MCF 10A (cell line): ENCODE results near the gene C11orf21. TPM values are rescaled to one million over a fixed set of nuclear protein-coding genes. Genes with fewer than 3 reads are reported as not detected.

Experiments used
- BruUV-seq: library from RNA; stranded (reverse); fragments of 400-500 nt; replicated peaks from 2 replicates; lab custom pipeline; 2021; lab: Mats Ljungman, UMichigan
- CTCF ChIA-PET: fragments of 300-600 bp; sonication (Branson Sonifier 250); formaldehyde crosslinking; extraction: SDS; loops from one replicate; lab custom pipeline; 2021; ENCODE audit warnings: antibody characterized with exemption, inconsistent platforms; lab: Yijun Ruan, JAX
- POLR2A ChIA-PET: fragments of 300-600, 350-650 bp; sonication (Branson Sonifier 250); formaldehyde crosslinking; extraction: SDS; loops from one replicate; lab custom pipeline; 2020; ENCODE audit warnings: antibody characterized with exemption, inconsistent platforms; lab: Yijun Ruan, JAX
- DNase-seq: peaks from one replicate; pipeline ENCODE4 v3.0.0-alpha.2; 2018; ENCODE audit not compliant: unreplicated experiment
- H3K27ac Mint-ChIP-seq: one replicate; pipeline ENCODE4 v1.8.0; 2022; ENCODE audit warnings: mild to moderate bottlenecking, low read depth, mixed read lengths; ENCODE audit not compliant: unreplicated experiment
- H3K27me3 Mint-ChIP-seq: one replicate; pipeline ENCODE4 v1.8.0; 2022; ENCODE audit warnings: mixed read lengths; ENCODE audit not compliant: insufficient read depth, unreplicated experiment
- H3K36me3 Mint-ChIP-seq: one replicate; pipeline ENCODE4 v1.8.0; 2022; ENCODE audit warnings: mild to moderate bottlenecking, moderate library complexity, mixed read lengths; ENCODE audit not compliant: insufficient read depth, unreplicated experiment
- H3K4me1 Mint-ChIP-seq: one replicate; pipeline ENCODE4 v1.8.0; 2022; ENCODE audit warnings: mixed read lengths; ENCODE audit not compliant: insufficient read depth, unreplicated experiment
- H3K4me3 Mint-ChIP-seq: one replicate; pipeline ENCODE4 v1.8.0; 2022; ENCODE audit warnings: mild to moderate bottlenecking, moderate library complexity, mixed read lengths; ENCODE audit not compliant: unreplicated experiment
- H3K9me3 Mint-ChIP-seq: one replicate; pipeline ENCODE4 v1.8.0; 2022; ENCODE audit warnings: mixed read lengths; ENCODE audit not compliant: unreplicated experiment
- intact Hi-C: fragments of 100-400 bp; cut with micrococcal nuclease; formaldehyde crosslinking; loops from 2 replicates; pipeline ENCODE4 v1.14.1; 2022
- total RNA-seq: library from RNA; stranded (reverse); gene quantifications from 2 replicates; pipeline ENCODE4 v1.2.3, GENCODE V29; 2022
- TF ChIP-seq, protein P1 (sequence below): fragments of 200-600 bp; IDR thresholded peaks from one replicate; pipeline ENCODE4 v1.8.0; 2022; ENCODE audit warnings: antibody characterized with exemption, mild to moderate bottlenecking; ENCODE audit not compliant: unreplicated experiment

The C11orf21 gene
- total RNA-seq, 1 experiment from 2014 or later = not detected

DNA sequence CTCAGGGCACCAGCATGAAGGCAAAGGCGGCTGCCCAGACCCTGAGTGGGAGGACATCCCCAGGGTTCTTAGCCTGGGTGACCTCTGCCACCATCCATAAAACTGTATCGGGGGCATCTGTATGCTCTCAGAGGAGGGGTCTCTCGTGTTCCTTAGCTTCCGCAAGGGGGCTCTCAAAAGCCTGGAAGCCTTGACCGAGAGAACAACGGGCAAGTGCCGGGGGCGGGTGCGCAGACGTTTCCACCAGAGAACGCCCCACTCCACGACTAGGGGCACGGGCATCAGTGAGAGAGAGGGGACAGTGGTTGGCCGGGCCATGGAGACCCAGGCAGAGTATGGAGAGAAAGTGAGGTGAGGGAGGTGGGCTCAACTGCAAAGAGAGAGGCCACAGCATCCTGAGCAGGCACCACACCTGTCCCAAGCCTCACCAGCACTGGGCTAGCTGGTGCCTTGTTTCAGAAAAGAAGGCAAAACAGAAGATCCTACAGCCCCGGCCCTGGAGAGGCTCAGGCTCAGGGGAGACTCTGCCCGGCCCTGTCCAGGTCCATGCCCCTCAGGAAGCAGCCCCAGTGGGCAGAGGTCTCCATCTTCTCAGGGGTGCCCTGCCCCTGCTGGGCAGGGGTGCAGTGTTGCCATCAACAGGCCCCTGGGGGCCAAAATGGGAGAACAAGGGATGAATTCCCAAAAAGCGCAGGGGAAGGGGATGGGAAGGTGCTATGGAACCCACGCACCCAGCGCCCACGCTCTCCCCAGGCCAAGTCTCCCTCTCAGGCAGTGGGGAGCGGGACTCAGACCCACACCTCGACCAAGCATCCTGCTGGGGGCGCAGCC is 6.0 kb upstream of the C11orf21 start:
- Mint-ChIP-seq H3K4me1 (peaks cover 7% of the 10 kb centered on the region), H3K27me3 (no peaks in the 10 kb centered on the region), H3K27ac (no peak overlapping the region), H3K36me3 (no peaks in the 10 kb centered on the region), H3K4me3 (no peak overlapping the region), H3K9me3 (no peaks in the 10 kb centered on the region)
- BruUV-seq = no TSS peak
- TF ChIP-seq, protein P1, sequence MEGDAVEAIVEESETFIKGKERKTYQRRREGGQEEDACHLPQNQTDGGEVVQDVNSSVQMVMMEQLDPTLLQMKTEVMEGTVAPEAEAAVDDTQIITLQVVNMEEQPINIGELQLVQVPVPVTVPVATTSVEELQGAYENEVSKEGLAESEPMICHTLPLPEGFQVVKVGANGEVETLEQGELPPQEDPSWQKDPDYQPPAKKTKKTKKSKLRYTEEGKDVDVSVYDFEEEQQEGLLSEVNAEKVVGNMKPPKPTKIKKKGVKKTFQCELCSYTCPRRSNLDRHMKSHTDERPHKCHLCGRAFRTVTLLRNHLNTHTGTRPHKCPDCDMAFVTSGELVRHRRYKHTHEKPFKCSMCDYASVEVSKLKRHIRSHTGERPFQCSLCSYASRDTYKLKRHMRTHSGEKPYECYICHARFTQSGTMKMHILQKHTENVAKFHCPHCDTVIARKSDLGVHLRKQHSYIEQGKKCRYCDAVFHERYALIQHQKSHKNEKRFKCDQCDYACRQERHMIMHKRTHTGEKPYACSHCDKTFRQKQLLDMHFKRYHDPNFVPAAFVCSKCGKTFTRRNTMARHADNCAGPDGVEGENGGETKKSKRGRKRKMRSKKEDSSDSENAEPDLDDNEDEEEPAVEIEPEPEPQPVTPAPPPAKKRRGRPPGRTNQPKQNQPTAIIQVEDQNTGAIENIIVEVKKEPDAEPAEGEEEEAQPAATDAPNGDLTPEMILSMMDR = no peak
- DNase-seq = no peak
- intact Hi-C loops = no loop called here
- ChIA-PET CTCF (interaction anchor here (0.6 to 10.6 kb wide), 3 partner anchors 69 to 113 kb away, joined by 3 to 240 read pairs (median 3); partner anchors contain the start of gene TSSC4), POLR2A (no interaction called here)

DNA sequence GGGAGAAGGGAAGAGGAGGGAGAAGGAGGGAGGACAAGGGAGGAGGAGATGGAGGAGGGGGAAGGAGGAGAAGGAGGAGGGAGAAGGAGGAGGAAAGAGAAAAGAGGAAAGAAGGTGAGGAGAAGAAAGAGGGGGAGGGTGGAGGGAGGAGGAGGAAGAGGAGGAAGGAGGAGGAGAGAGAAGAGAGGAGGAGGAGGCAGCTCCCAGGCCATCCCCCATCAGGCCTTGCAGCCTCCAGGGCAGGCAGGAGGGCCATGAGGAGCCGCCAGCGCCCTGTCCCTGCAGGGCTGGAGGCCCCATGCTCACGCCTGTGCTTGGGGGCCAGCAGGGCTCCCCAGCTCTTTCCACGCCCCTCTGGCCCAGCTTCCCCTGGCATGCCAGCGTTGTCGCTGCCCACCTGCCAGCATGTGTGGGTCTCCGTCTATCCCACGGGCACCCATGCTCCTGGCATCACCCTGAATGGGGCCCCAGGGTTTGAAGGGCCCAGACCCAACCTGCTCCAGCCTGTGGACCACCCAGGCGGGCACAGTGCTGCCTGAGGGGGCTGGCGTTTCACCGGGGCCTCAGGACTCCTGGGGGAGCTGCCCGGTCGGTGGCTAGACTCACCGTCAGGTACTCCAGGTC is 5.3 kb upstream of the C11orf21 start:
- no TSS peak for BruUV-seq
- intact Hi-C loops = no loop called here
- no peak for DNase-seq
- CTCF ChIA-PET = interaction anchor here (0.6 to 10.6 kb wide), 9 partner anchors 16 to 224 kb away, joined by 3 to 240 read pairs (median 9); partner anchors contain the start of gene TSSC4
- H3K4me1 Mint-ChIP-seq = peaks cover 7% of the 10 kb centered on the region
- H3K4me3 Mint-ChIP-seq = no peak overlapping the region
- TF ChIP-seq, protein P1 = no peak
- H3K36me3 Mint-ChIP-seq = no peaks in the 10 kb centered on the region
- H3K9me3 Mint-ChIP-seq = no peaks in the 10 kb centered on the region
- no peaks in the 10 kb centered on the region for H3K27me3 Mint-ChIP-seq
- POLR2A ChIA-PET = interaction anchor here (3.1 kb wide), 1 partner anchor 114 kb away, joined by 14 read pairs; no protein-coding TSS in a partner anchor
- H3K27ac Mint-ChIP-seq = no peak overlapping the region

DNA sequence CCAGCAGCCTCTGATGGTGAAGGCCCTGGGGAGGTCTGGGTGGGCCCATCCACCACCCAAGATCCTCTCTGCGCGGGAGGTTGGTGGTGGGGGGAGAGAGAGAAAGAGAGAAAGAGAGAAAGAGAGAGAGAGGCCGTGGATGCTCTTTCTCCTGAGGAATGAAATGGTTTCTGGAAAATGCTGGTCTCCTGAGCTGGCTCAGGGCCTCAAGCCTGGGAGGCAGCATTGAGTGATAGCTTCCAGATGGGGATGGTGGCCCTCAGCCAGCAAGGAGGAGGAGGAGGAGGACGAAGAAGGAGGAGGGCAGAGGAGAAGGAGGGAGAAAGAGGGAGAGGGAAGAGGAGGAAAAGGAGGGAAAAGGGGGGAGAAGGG is 4.7 kb upstream of the C11orf21 start:
- TF ChIP-seq, protein P1 = no peak
- Mint-ChIP-seq H3K4me3 (no peak overlapping the region), H3K27ac (peak overlapping the region; percentile 39), H3K27me3 (no peaks in the 10 kb centered on the region), H3K4me1 (peaks cover 7% of the 10 kb centered on the region), H3K36me3 (no peaks in the 10 kb centered on the region), H3K9me3 (no peaks in the 10 kb centered on the region)
- DNase-seq = no peak
- ChIA-PET CTCF (interaction anchor here (0.6 to 10.6 kb wide), 12 partner anchors 16 to 581 kb away, joined by 3 to 240 read pairs (median 9); no protein-coding TSS in a partner anchor), POLR2A (interaction anchor here (1.0 to 3.1 kb wide), 2 partner anchors 72 to 114 kb away, joined by 3 to 14 read pairs; no protein-coding TSS in a partner anchor)
- no TSS peak for BruUV-seq
- intact Hi-C loops = no loop called here
